ENCODE data around the gene IQSEC2. TPM values are rescaled to one million over a fixed set of nuclear protein-coding genes. Genes with fewer than 3 reads are reported as not detected.

IQSEC2 gene
- 0.20 and 0.29 TPM in 2 replicates for total RNA-seq

- intact Hi-C loops (cut with micrococcal nuclease) = no loop called here
Measured at GRCh38 chrX:53281321-53281822, at the start of gene IQSEC2. Gene IQSEC2 (minus strand): TSS chrX:53281584.

- intact Hi-C loops (cut with micrococcal nuclease) = no loop called here
Measured at GRCh38 chrX:53330331-53330730, 48.9 kb upstream of the IQSEC2 start.

GRCh38 chrX:53324803-53325202 is 43.4 kb upstream of the IQSEC2 start:
- intact Hi-C loops (cut with micrococcal nuclease) = no loop called here

GRCh38 chrX:53324085-53324484 is 42.7 kb upstream of the IQSEC2 start:
- intact Hi-C loops (cut with micrococcal nuclease) = no loop called here

- intact Hi-C loops (cut with micrococcal nuclease) = no loop called here
Measured at GRCh38 chrX:53323196-53323595, 41.8 kb upstream of the IQSEC2 start.

- intact Hi-C loops (cut with micrococcal nuclease) = no loop called here
Measured at GRCh38 chrX:53321943-53322497, 40.6 kb upstream of the IQSEC2 start.

GRCh38 chrX:53321230-53321942 is 40.0 kb upstream of the IQSEC2 start:
- intact Hi-C loops (cut with micrococcal nuclease) = no loop called here

GRCh38 chrX:53320543-53321229 is 39.3 kb upstream of the IQSEC2 start:
- intact Hi-C loops (cut with micrococcal nuclease) = no loop called here

GRCh38 chrX:53319614-53320542 is 38.5 kb upstream of the IQSEC2 start:
- intact Hi-C loops (cut with micrococcal nuclease) = no loop called here

GRCh38 chrX:53318766-53319353 is 37.5 kb upstream of the IQSEC2 start:
- intact Hi-C loops (cut with micrococcal nuclease) = no loop called here

- intact Hi-C loops (cut with micrococcal nuclease) = loop anchor here (1.0 kb wide), 3 partner anchors 119 to 165 kb away; no protein-coding TSS in a partner anchor
Measured at GRCh38 chrX:53317365-53318069, 36.1 kb upstream of the IQSEC2 start.

GRCh38 chrX:53316860-53317237 is 35.5 kb upstream of the IQSEC2 start:
- intact Hi-C loops (cut with micrococcal nuclease) = loop anchor here (1.0 kb wide), 3 partner anchors 119 to 165 kb away; no protein-coding TSS in a partner anchor

- intact Hi-C loops (cut with micrococcal nuclease) = no loop called here
Measured at GRCh38 chrX:53316111-53316859, 34.9 kb upstream of the IQSEC2 start.

GRCh38 chrX:53313728-53314105 is 32.3 kb upstream of the IQSEC2 start:
- intact Hi-C loops (cut with micrococcal nuclease) = loop anchor here (1.0 to 5.0 kb wide), 5 partner anchors 123 to 219 kb away; no protein-coding TSS in a partner anchor

- intact Hi-C loops (cut with micrococcal nuclease) = loop anchor here (1.0 to 5.0 kb wide), 5 partner anchors 123 to 219 kb away; no protein-coding TSS in a partner anchor
Measured at GRCh38 chrX:53312946-53313727, 31.8 kb upstream of the IQSEC2 start.

GRCh38 chrX:53309837-53310236 is 28.5 kb upstream of the IQSEC2 start:
- intact Hi-C loops (cut with micrococcal nuclease) = loop anchor here (5.0 kb wide), 1 partner anchor 222 kb away; no protein-coding TSS in a partner anchor

GRCh38 chrX:53308836-53309235 is 27.5 kb upstream of the IQSEC2 start:
- intact Hi-C loops (cut with micrococcal nuclease) = no loop called here
